Skeletal muscle tissue (tissue), 4 donors: ENCODE data around the gene EIF4B. TPM values are rescaled to one million over a fixed set of nuclear protein-coding genes. Genes with fewer than 3 reads are reported as not detected.

ENCODE experiments used
- H3K27ac ChIP-seq: one replicate; pipeline ENCODE4 v1.7.0; 2013; ENCODE audit warnings: mild to moderate bottlenecking, low read depth, low read length, inconsistent platforms
- H3K27me3 ChIP-seq, 3 donors: one replicate each; pipeline ENCODE4 v1.7.0; 2013; ENCODE audit warnings: low read length in 3 of 3; ENCODE audit not compliant: control insufficient read depth in 3 of 3, insufficient read depth in 3 of 3
- H3K36me3 ChIP-seq, 3 donors: one replicate each; pipeline ENCODE4 v1.7.0; 2013; ENCODE audit warnings: low read length in 3 of 3; ENCODE audit not compliant: control insufficient read depth in 3 of 3, insufficient read depth in 3 of 3
- H3K4me1 ChIP-seq, 3 donors: one replicate each; pipeline ENCODE4 v1.7.0; 2013; ENCODE audit warnings: low read length in 3 of 3, mild to moderate bottlenecking in 3 of 3; ENCODE audit not compliant: control insufficient read depth in 3 of 3, insufficient read depth in 3 of 3
- H3K4me3 ChIP-seq, 3 donors: one replicate each; pipeline ENCODE4 v1.7.0; 2013; ENCODE audit warnings: low read length in 3 of 3
- H3K9ac ChIP-seq, 3 donors: one replicate each; pipeline ENCODE4 v1.7.0; 2013; ENCODE audit warnings: low read length in 3 of 3, mild to moderate bottlenecking in 3 of 3, moderate library complexity in 2 of 3, low read depth in 1 of 3
- H3K9me3 ChIP-seq, 3 donors: one replicate each; pipeline ENCODE4 v1.7.0; 2013; ENCODE audit warnings: low read length in 3 of 3; ENCODE audit not compliant: control insufficient read depth in 3 of 3
- total RNA-seq: library from RNA; depleted of rRNA; stranded (reverse); fragments of >200 nt; gene quantifications from one replicate; pipeline ENCODE4 v1.2.3, GENCODE V29; 2014
- donor health status: Osteomylitis.

EIF4B gene
- total RNA-seq, 1 donor from 2014 or later, result 1,005 TPM

GRCh38 chr12:53074283-53074998 is 68.2 kb downstream of the EIF4B start:
- peaks cover 46 to 52% (median 50%) of the 10 kb centered on the region in 3 donors for H3K4me1 ChIP-seq
- H3K36me3 ChIP-seq, result peaks cover 28 to 45% (median 30%) of the 10 kb centered on the region in 3 donors
- H3K9me3 ChIP-seq, result no peaks in the 10 kb centered on the region
- H3K9ac ChIP-seq, result no peak overlapping the region
- H3K27ac ChIP-seq, result no peak overlapping the region
- no peak overlapping the region for H3K4me3 ChIP-seq
- no peaks in the 10 kb centered on the region for H3K27me3 ChIP-seq

- no peaks in the 10 kb centered on the region for H3K27me3 ChIP-seq
- no peak overlapping the region for H3K27ac ChIP-seq
- no peaks in the 10 kb centered on the region for H3K9me3 ChIP-seq
- no peak overlapping the region for H3K9ac ChIP-seq
- peaks cover 44 to 53% (median 53%) of the 10 kb centered on the region in 3 donors for H3K4me1 ChIP-seq
- H3K36me3 ChIP-seq, result peaks cover 28 to 43% (median 30%) of the 10 kb centered on the region in 3 donors
- no peak overlapping the region for H3K4me3 ChIP-seq
Observed at GRCh38 chr12:53074999-53075370, 68.7 kb downstream of the EIF4B start.

- no peaks in the 10 kb centered on the region for H3K9me3 ChIP-seq
- no peaks in the 10 kb centered on the region for H3K27me3 ChIP-seq
- H3K4me1 ChIP-seq, result peaks cover 34 to 44% (median 42%) of the 10 kb centered on the region in 3 donors
- peaks cover 23 to 37% (median 30%) of the 10 kb centered on the region in 3 donors for H3K36me3 ChIP-seq
- H3K4me3 ChIP-seq, result no peak overlapping the region
- H3K9ac ChIP-seq, result no peak overlapping the region
- no peak overlapping the region for H3K27ac ChIP-seq
Observed at GRCh38 chr12:53076461-53076860, 70.2 kb downstream of the EIF4B start.

GRCh38 chr12:53077030-53077429 is 70.8 kb downstream of the EIF4B start:
- H3K27me3 ChIP-seq, result no peaks in the 10 kb centered on the region
- peaks cover 32 to 39% (median 38%) of the 10 kb centered on the region in 3 donors for H3K4me1 ChIP-seq
- H3K9ac ChIP-seq, result no peak overlapping the region
- no peaks in the 10 kb centered on the region for H3K9me3 ChIP-seq
- no peak overlapping the region for H3K27ac ChIP-seq
- H3K36me3 ChIP-seq, result peaks cover 23 to 37% (median 30%) of the 10 kb centered on the region in 3 donors
- H3K4me3 ChIP-seq, result no peak overlapping the region

- Histone ChIP-seq H3K9ac (peak overlapping the region; percentile 74 to 82 (median 76)), H3K9me3 (no peaks in the 10 kb centered on the region), H3K27me3 (no peaks in the 10 kb centered on the region), H3K4me3 (peak overlapping the region; percentile 63 to 83 (median 82)), H3K27ac (peak overlapping the region; percentile 54), H3K4me1 (peaks cover 20 to 26% (median 25%) of the 10 kb centered on the region in 3 donors), H3K36me3 (peaks cover 18 to 37% (median 30%) of the 10 kb centered on the region in 3 donors)
Observed at GRCh38 chr12:53078425-53079225, 72.4 kb downstream of the EIF4B start.

- Histone ChIP-seq H3K9ac (peak within 1 kb of the TSS; percentile 77 to 89 (median 85)), H3K36me3 (peaks cover 12 to 30% (median 23%) of the 10 kb centered on the region in 3 donors), H3K4me3 (peak within 1 kb of the TSS; percentile 63 to 85 (median 82)), H3K4me1 (peaks cover 14 to 21% (median 19%) of the 10 kb centered on the region in 3 donors), H3K27me3 (no peaks in the 10 kb centered on the region), H3K27ac (peak within 1 kb of the TSS; percentile 81), H3K9me3 (no peaks in the 10 kb centered on the region)
Observed at GRCh38 chr12:53079226-53080117, 73.2 kb downstream of the EIF4B start, which contains the start of gene SPRYD3. Gene SPRYD3, minus strand, starts transcription at chr12:53079390. Its CDS starts 57 bp downstream, at chr12:53079333.

- peaks cover 12 to 18% (median 13%) of the 10 kb centered on the region in 3 donors for H3K4me1 ChIP-seq
- H3K36me3 ChIP-seq, result peaks cover 0 to under 1% (median 0%) of the 10 kb centered on the region in 3 donors
- no peak overlapping the region for H3K9ac ChIP-seq
- no peak overlapping the region for H3K4me3 ChIP-seq
- H3K27me3 ChIP-seq, result no peaks in the 10 kb centered on the region
- H3K9me3 ChIP-seq, result no peaks in the 10 kb centered on the region
- no peak overlapping the region for H3K27ac ChIP-seq
Observed at GRCh38 chr12:53082637-53083175, 76.5 kb downstream of the EIF4B start.

GRCh38 chr12:53086361-53086760 is 80.1 kb downstream of the EIF4B start:
- H3K4me1 ChIP-seq, result no peaks in the 10 kb centered on the region
- no peaks in the 10 kb centered on the region for H3K36me3 ChIP-seq
- H3K27ac ChIP-seq, result no peak overlapping the region
- no peaks in the 10 kb centered on the region for H3K9me3 ChIP-seq
- H3K27me3 ChIP-seq, result no peaks in the 10 kb centered on the region
- no peak overlapping the region for H3K4me3 ChIP-seq
- H3K9ac ChIP-seq, result no peak overlapping the region

- H3K9ac ChIP-seq, result no peak overlapping the region
- H3K4me1 ChIP-seq, result peaks cover 0 to 2% (median 0%) of the 10 kb centered on the region in 3 donors
- H3K27me3 ChIP-seq, result no peaks in the 10 kb centered on the region
- H3K9me3 ChIP-seq, result no peaks in the 10 kb centered on the region
- H3K4me3 ChIP-seq, result no peak overlapping the region
- no peak overlapping the region for H3K27ac ChIP-seq
- H3K36me3 ChIP-seq, result no peaks in the 10 kb centered on the region
Observed at GRCh38 chr12:53090105-53090504, 83.8 kb downstream of the EIF4B start.
